ENCODE measurements around the gene NPDC1.

NPDC1 gene

DNA sequence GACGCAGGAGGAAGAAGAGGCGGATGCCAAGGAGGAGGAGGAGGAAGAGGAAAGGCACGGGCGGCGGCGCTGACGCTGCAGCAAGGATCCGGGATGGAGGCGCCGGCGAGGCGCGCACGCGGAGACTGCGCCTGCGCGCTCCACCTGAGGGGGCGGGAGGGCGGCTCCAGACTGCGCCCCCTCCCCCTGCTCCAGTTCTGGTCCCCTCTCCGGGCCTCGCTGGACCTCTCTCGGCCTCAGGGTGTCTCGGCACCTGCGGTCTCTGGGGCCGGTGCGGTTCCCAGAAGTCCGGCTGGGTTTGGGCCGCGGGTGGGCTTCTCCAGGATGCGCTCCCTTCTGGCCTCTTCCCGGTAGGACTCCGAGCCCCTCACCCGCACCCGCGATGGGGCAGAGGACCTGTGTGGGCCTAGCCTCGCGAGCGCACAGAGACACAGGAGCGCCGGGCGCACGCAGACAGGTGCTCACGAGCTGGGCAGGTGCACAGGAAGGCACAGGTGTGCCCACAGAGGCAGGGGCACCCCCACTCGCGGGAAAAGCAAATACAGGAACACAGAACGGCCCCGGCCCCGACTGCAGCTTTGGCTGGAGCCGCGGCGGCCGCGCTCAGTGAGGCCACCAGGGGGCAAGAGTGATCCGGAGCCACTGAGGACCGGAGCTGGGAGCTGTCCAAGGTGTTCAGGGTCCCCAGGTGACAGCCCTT is at the start of gene NPDC1:
Gene NPDC1 (minus strand): TSS at position 90 of the 700 bp plus-strand sequence. CDS start 188 bp downstream, outside the sequence.
- peak; percentile 82 for DNase-seq

DNA sequence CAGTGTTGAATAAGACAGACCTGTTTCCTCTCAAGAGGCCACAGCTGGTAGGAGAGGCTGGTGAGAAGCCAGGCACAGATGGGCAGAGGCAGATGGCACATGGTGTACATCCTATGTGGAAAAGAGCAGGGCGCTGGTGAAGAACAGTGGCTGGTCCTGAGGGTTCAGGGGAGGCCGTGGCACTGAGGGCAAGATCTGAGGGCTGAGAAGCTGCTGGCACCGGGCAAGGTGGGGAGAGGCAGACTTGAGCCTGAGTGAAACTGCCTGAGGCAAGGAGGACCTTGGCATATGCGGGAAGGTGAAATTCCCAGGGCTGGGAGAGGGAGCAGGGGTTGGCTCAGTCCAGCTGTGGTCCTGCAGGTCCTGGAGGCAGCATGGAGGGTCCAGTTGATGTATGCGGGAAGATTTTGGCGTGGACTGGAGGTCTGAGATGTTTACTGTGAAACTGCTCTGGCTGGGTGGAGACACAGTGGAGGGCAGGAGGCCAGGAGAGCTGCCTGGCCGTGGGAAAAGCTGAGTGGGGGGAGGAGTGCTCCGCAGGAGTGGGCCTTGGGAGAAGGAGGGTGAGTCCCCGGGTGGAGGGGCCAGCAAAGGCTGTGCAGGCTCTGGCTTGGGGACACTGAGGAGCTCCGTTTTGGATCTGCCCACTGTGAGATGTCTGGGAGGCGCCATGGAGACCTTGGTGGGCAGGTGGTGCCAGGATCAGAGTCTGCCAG is 43.4 kb upstream of the NPDC1 start:
- DNase-seq, result no peak

- DNase-seq, result no peak
Observed at GRCh38 chr9:137088121-137088520, 42.1 kb upstream of the NPDC1 start.

- DNase-seq, result no peak
Observed at GRCh38 chr9:137087409-137087925, 41.5 kb upstream of the NPDC1 start.

- peak; percentile 100 for DNase-seq
Observed at GRCh38 chr9:137086531-137087408, 40.8 kb upstream of the NPDC1 start, which contains the start of gene MAN1B1. TSS of gene MAN1B1 (plus strand) at chr9:137086985. CDS start at chr9:137087000, 15 bp downstream.

DNA sequence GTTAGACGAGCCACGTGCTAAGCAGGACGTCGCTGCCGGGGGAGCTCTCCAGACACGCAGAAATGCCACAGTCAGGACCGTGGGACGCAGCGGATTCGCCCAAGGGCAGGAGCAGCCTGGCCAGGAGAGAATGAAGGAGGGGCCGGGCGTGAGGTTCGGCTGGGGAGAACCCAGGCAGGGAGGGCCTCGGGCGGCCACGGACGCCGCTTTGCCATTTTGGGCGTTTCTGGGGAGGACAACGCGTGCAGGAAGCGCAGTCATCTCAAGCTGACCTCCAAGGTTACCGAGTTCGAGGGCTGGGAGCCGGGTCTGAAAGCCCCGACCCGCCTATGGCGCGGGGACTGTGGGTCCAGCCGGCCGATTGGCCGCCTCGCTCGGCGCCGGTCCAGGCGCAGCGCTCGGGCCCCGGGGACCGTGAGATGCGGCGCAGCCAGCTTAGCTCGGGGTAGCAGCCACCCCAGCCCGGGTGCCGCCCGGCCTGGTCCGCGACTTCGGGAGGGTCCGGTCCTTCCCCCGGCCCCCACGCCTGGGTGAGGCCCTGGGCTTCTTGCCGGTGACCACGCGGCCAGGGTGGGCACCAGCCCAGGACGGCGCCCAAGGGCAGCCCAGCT is 40.0 kb upstream of the NPDC1 start:
- DNase-seq, result peak; percentile 24

GRCh38 chr9:137084526-137084925 is 38.5 kb upstream of the NPDC1 start:
- no peak for DNase-seq

DNA sequence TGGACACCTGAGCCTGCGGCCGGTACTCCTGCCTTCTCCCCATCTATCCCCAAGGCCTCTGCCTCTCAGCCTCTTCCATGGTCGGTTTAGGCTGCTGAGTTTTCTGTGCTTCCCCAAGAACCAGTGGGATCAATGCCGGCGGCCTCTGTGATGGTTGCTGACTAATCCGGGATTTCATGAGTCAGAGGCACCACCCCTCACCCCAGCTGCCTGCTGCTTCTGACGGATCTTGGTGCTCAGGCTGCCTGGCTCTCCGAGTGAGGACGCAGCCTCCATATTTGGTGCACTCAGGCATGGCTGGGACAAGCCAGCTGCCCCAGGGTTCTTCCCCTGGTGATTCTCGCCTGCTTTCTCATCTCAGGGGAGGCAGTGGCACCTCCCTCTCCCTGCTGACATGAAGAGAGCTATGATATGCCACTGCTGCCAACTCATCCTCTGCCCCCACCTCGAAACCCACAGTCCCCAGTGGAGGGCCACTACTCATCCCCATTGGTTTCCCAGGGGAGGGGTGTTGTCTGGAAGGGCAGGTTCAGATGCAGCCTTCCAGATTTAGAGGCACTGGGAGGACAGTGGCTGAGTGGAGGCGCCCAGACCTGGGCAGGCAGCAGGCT is 37.5 kb upstream of the NPDC1 start:
- no peak for DNase-seq

DNA sequence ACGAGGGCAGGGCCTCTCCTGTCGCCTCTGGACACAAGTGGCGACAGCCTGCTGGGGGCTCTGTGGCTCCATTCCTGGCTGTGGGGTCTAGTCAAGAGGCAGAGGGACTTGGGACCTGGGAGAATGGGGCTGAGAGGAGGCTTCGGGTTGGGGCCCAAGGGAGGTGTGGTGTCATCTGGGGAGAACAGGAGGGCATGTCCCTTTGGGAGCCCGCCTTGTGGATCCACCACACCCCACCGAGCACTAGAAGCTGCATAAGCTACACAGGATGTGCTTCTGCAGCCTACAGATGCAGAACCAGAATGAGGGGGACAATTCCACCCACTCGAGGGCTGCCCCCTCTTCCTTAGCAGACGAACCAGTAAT is 36.9 kb upstream of the NPDC1 start:
- DNase-seq, result no peak

- no peak for DNase-seq
Observed at GRCh38 chr9:137082222-137082924, 36.4 kb upstream of the NPDC1 start.

DNA sequence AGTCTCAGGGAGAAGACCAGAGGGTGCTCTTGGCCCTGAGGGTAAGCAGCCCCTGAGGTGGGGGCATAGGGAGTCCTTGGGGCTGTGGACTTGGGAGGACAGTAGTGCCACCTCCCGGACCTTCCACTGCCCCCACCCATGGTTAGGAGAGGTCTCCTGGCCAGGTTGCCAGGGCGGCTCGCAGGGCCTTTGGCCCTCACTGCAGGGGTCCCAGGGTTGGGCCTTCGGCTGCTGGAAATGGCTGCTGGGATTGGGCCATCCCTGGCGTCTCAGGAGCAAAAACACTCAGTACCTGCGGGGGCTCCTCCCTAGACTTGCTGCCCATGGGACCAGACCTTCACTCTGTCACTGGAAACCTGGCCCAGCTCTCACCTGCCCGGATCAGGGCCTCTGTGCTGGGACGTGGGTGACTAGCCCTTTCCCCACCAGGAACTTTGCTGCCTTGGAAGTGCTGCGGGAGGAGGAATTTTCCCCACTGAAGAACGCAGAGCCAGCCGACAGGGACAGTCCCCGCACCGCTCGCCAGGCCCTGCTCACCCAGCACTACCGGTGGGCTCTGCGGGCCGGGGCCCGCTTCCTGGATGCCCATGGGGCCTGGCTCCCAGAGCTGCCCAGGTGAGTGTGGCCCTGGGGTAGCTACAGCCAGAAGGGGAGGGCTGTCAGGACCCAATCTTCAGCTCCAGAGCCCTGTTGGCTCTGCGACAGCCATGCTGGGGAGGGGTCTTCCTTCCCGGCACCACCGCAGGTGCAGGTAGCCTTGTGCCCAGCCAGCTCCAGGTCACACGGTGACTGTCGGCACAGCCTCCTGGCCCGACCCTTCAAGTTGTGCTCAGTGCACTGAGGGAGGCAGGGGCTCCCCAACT is 34.5 kb upstream of the NPDC1 start:
- DNase-seq, result no peak

GRCh38 chr9:137079401-137079787 is 33.4 kb upstream of the NPDC1 start:
- DNase-seq, result no peak

- DNase-seq, result no peak
Observed at GRCh38 chr9:137078701-137079400, 32.9 kb upstream of the NPDC1 start.

DNA sequence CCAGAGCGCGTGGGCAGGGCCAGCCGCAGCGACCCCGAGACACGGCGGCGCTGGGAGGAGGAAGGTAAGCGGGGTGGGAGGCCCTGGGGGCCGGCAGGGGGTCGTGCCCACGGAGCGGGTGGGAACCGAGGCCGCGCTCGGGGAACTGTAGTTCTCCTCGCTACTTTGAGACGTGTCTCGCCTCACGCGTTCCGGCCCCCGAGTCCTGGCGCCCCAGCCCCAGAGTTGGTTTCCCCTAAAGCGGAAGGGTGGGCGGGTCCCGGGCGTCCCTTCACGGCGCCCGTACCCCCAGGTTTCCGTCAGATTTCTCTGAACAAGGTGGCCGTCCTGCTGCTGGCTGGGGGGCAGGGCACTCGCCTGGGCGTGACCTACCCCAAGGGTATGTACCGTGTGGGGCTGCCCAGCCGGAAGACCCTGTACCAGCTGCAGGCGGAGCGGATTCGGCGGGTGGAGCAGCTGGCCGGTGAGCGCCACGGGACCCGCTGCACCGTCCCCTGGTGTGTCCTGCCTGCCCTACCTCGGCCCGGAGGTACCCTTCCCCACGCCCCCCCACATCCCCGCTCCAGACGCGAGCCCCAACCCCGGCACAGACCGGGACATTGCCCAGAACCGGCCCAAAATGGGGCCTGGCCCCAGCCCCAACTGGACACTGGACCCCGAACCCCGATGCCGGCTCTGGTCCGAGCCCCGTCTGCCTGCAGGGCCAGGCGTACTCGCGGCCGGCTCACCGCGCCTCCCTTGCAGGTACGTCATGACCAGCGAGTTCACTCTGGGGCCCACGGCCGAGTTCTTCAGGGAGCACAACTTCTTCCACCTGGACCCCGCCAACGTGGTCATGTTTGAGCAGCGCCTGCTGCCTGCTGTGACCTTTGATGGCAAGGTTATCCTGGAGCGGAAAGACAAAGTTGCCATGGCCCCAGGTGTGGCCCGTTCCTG is 32.0 kb upstream of the NPDC1 start:
- peak; percentile 22 for DNase-seq

- peak; percentile 31 for DNase-seq
Observed at GRCh38 chr9:137077010-137077747, 31.2 kb upstream of the NPDC1 start, which contains the start of gene UAP1L1. TSS of gene UAP1L1 (plus strand) at chr9:137077517. CDS start at chr9:137077533, 16 bp downstream.

DNA sequence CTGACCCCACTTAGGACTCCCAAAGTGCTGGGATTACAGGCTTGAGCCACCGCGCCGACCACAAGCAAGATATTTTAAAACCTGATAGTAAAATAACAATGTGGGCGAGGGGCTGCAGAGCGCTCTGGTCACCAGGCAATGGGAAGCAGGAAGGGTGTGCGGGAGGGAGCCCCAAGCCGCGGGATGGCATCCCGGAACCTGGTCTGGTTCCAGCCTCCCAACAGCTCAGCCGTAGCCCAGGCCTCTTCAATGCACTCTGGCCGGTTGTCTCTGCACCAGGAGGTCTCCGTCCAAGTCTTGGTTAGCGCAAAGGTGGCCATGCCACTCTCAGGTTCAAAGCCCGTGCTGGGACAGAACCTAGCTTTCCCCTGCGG is 30.6 kb upstream of the NPDC1 start:
- no peak for DNase-seq

DNA sequence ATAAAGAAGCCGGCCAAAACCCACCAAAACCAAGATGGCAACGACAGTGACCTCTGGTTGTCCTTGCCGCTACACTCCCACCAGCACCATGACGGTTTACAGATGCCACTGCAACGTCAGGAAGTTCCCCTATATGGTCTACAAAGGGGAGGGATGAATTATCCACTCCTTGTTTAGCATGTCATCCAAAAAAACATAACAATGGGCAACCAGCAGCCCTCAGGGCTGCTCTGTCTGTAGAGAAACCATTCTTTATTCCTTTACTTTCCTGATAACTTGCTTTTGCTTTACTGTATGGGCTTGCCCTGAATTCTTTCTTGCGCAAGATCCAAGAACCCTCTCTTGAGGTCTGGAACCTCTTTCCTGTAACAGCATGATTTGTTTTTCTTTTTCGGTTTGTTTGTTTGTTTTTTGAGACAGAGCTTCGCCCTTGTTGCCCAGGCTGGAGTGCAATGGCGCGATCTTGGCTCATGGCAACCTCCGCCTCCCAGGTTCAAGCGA is 29.3 kb upstream of the NPDC1 start:
- no peak for DNase-seq
